Activated CD4-positive, CD25-positive, alpha-beta regulatory T cell treated with anti-CD3 and anti-CD28 coated beads, Interleukin-2, amount 50 U/mL, for 24 hours (primary cell): Measurements from ENCODE around the gene RPL37A.
A peak's percentile ranks its signal among the peaks of the same experiment; 100 is the strongest.

Experiments
- ATAC-seq, 2 donors: fragments of 150-1000 bp; cut with Tn5 transposase; one replicate each; pipeline ENCODE4 v1.10.0; 2021; ENCODE audit warnings: mild to moderate bottlenecking in 1 of 2, moderate library complexity in 1 of 2

Gene RPL37A

DNA sequence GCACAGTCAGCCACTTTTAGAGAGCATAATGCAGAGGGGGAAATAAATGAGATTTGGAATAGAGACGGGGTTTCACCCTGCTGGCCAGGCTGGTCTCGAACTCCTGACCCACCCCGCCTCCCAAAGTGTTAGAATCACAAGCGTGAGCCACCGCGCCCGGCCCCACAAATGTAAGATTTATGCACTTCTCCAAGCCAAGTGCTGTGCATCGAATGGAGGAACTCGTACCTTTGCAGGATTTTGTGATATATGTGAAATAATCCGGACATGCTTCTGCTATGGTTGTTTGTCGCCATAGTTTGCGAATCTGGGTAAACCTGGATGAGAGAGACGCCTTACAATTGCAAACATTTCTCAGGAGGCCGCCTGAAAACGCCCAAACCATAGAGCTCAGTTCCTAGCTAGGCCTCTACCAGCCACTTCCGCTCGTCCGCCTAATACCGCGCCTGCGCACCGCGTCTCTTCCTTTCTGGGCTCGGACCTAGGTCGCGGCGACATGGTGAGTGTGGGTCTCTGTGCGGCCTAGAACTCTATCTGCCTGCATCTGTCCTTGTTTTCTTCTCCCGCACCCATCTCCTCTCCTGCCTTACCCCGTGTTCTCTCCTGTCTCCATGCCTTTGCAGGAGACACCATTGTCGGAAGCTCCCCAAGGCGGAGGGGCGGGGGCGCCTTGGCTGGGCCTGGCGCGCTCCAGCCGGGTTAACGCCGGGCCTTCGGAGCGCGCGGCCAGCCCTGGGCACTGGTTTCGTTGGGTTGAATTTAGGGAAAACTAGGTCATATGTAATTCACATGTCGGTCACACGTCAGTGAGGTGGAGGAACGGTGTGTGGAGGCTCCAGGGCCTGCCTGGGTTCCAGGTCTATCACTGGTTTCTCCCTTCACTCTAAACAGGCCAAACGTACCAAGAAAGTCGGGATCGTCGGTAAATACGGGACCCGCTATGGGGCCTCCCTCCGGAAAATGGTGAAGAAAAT is at the start of gene RPL37A:
RPL37A (plus strand) TSS at position 466 of the 974 bp plus-strand sequence; CDS start at position 497, 31 bp downstream.
- peak; percentile 93 to 97 for ATAC-seq

DNA sequence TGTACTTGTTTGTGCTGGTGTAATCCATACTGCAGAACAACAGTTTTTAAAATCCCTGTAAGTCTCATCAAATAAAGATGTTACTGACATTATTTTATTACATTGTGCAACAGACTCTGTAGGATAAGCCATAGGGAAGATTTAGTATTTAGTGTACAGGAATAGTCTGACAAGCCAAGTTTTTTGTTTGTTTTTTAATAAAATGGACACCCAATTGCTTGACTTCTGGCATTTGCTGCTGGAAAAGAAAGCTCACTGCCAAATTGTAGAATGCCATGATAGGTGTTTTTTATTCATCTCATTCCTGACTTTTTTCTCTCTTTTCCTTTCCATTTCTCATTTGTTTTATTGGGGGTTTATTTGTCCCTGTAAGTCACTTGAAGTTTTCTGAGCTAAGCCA is 48.3 kb upstream of the RPL37A start:
- no peak for ATAC-seq

DNA sequence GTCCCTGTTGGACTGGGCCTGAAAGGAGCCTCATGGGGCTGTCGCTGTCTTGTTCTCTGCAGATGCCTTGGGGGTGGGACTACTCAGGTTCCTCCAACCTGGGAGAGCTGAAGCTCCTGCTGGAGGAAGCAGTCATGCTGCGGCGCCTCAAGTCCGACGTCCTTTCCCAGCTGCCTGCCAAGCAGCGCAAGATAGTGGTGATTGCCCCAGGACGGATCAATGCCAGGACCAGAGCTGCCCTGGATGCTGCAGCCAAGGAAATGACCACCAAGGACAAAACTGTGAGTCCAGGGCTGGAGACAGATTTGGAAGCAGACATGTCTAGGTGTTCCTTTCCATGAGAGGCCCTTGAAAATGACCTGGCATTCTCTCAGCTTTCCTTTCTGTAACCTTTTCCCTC is 47.9 kb upstream of the RPL37A start:
- no peak for ATAC-seq

DNA sequence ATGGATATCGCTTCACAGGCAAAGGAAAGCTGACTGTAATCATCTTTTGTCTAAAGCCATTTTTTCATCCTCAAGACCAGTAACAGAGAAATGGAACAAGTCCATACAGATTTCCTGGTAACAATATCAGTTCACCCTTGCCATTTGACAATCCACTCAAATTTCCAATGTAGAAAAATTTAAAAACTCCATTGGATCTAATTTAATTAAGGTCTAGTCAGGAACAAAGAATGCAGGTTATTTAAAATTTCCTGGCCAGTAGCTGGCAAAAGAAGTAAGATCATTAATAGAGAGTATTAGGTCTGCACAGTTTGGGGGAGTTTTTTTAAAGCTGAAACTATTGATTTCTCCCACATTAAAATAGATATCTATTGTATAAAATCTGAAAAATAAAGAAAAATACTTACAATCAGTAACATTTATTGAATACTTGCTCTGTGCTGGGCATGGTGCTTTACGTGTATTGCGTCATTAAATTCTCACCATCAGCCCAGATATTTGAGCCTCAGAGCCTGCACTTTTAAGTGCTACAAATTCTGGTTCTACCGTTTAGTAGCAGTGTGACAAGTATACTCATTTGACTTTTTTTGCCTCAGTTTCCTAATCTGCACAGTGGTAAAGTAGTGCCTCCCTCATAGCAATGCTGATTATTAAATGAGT is 44.6 kb upstream of the RPL37A start:
- ATAC-seq, result no peak

DNA sequence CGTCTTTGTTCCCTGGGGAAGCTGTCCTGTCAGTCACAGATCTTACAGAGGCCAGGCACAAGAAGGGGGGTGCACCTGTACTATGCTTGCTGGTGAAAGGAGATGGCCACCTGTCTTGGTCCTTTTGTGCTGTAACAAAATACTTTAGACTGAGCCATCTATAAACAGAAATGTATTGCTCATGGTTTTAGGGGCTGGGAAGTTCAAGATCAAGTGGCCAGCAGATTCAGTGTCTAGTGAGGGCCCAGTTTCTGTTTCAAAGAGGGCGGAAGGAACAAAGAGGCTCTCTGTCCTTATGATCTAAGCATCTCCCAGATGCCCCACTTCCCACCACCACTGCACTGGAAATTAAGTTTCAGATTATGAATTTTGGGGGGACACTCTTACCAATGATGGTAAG is 35.5 kb upstream of the RPL37A start:
- no peak for ATAC-seq

DNA sequence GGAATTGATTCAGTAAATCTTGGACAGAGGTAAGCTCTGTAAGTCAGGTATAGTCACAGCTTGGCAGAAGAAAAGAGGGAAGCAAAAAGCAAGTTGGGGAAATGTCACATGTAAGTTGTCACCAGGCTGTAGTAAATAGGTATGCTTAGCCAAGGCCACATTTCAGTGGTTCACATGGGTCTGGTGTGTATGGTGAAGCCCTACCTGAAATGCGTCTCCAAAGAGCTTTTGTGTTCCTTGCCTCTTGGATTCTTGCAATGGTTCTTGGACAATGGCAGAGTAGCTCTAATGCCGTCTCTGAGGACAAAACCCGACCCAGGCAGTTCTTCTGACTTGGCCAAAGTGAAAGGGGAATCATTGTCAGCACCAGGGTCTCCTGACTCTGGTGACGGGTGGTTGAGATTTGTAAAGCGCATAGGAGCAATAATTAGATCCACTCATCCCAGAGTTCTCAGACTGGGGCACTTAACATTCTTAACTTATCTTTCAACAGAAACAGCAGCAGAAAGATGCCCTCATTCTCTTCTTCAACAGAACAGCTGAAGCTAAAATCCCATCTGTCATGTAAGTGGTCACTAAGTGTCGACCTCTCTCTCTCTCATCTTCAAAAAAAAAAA is 34.4 kb upstream of the RPL37A start:
- ATAC-seq, result no peak

DNA sequence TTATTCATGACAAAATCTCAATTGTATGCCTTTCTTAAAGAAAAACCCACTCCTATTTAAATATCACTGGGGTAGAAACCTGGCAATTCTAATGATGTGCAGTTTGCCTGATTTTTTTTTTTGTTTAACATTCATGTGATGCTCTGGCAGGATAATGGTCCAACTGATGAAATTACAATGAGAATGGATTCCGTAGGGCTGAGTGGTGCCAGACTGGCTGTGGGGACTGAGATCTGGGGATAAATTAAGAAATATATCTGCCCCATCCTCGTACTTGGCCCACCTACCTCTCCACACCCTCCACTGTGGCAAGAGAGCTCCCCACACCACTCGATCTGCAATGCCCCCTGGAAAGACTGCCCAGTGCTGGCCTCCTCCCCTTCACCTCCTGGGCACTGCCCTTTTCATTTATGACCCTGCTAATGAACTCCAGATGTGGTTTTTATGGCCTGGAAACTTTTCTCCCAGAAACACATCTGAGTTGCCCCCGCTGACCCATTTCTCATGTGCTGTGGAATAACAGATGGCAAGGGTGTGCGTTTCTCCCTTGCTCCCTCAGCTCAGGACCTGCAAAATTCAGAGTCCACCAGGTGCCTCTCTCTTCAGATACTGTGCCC is 33.0 kb upstream of the RPL37A start:
- no peak for ATAC-seq

DNA sequence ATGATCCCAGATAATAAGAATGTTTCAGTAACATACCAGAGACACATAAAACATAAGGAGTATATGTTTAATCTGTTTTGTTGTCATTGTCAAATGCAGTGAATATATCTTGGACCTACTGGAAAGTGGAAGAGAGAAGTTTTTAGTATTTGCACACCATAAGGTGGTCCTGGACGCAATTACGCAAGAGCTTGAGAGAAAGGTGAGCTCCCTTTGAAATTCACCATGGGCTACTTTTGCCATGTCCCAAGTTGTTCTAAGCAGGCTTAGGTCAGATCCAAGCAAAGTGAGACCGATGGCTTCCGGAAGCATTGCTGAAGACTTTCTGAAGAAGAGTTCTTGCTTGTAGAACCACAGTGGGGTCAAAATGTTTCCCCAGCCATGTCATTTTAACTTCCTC is 30.8 kb upstream of the RPL37A start:
- ATAC-seq, result no peak

DNA sequence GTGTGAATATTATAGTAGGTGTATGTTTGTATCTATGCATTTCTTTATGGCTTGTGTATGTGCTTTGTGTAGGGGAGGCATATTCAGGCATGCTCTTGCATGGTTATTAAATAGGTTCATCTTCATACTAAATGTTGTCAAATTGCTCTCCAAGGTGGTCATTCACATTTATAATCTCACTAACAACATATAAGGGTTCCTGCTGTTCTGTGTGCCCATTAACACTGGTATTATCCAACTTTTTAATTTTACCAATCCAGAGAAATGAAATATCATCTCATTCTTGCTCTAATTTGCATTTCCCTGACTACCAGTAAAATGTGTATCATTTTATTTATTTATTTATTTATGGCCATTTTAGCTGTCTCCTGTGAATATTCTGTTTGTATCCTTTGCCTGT is 29.0 kb upstream of the RPL37A start:
- ATAC-seq, result no peak

DNA sequence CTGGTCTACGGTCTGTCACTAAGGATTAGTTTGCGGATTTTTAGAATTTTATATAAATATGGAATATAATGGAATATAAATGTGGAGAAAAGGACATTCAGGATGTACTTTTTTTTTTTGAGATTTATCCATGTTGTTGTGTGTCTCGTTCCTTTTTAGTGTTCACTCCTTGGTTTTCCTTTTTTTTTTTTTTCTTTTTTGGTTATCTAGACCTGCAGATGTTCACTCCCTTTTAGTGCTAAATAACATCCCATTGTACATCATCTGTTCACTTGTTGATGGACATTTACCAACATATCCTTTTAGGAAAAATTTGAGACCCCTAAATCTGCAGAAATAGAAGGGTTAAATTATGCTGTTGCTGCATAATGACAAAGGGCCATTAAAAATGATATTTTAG is 25.5 kb upstream of the RPL37A start:
- no peak for ATAC-seq

DNA sequence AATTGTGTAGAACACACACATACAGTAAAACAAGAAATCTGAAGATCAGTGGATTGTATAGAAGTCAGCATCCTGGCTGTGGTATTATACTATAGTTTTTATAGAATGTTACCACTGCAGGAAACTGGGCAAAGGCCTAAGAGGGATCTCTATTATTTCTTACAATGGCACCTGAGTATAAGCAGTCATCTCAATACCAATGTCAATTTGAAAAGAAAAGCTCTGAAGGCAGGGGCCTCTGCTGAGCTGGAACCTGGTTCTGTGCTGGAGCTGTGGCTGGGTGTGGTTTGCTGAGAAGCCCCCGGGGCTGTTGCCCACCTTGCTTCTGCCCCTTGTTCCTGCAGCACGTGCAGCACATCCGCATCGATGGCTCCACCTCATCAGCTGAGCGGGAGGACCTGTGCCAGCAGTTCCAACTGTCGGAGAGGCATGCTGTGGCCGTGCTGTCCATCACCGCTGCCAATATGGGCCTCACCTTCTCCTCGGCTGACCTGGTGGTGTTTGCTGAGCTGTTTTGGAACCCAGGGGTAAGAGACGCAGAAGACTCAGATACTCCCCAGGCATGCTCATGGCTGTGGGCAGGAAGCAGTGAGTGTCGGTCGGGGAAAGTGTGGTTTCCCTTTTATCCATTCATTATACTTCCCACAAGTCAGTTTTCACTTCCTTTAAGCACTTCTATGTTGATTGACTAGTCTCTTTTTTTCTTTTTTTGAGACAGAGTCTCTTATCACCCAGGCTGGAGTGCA is 23.5 kb upstream of the RPL37A start:
- peak in 1 of 2 donors; percentile 45 for ATAC-seq

DNA sequence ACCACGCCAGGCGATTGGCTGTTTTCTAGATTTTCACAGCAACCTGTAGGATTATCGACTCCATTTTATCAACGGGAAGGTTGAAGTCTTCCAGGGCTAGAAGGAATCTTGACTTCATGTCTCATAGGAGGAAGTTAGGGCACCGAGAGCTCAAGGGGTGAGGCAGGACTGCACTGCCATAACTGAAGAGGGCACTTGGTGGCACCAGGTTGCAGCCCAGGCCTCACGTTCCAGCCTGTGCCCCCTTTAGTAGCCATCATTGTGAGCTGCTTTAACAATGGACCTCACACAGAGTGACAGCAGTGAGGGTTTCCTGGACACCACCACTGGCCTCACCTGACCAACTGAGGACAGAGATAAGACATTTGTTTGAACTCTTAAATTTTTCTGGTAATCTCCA is 22.9 kb upstream of the RPL37A start:
- ATAC-seq, result no peak

DNA sequence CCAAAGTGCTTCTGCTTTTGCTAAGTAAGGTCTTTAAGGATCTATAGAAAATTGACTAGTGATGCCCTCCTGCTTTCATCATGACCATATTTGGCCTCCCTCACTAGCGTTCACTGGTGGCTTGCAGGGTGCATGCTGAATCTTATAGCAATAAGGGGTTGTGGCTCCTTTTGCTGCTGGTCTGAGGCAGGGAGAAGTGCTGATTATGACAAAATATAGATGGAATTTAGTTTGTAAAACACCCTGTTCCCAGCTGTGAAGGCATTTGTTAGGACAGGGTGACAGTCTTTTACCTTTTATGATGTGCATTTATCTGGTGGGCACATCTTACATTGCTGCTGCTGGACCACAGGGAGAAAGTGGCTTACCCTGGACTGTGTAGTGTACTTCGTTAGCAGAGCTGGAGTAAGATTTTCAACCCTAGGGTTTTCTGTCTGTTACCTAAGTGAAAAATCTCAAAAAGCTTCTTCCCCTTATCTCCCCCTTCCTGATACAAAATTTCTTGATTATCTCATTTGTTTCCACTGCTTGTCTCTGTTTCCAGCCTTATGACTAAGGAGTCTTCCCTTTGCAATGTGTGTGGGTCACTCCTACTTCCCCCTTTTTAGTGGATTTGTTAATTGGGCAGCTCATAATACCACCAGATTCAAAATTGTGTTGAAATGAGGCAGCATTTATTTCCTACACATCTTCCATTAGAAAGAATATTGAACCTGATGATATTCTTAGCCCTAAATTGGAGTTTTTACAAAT is 21.2 kb upstream of the RPL37A start:
- no peak for ATAC-seq

DNA sequence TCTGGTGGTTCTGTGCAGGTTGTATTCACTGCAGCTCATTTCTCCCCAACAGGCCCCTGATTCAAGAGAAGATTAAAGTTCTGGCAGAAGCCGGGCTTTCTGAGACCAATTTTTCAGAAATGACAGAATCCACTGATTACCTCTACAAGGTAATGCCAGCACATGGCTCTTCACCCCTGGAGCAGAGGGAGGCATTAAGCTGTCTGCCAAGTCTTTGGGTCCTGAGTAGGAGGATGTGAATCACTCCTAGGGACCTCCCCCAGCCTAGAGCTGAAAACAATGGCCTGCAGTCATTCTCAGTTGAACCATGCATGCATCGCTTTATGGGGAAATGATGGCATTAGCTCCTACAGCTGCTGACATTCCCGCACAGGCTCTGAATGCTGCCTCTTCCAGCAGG is 20.5 kb upstream of the RPL37A start:
- peak; percentile 51 to 69 for ATAC-seq

DNA sequence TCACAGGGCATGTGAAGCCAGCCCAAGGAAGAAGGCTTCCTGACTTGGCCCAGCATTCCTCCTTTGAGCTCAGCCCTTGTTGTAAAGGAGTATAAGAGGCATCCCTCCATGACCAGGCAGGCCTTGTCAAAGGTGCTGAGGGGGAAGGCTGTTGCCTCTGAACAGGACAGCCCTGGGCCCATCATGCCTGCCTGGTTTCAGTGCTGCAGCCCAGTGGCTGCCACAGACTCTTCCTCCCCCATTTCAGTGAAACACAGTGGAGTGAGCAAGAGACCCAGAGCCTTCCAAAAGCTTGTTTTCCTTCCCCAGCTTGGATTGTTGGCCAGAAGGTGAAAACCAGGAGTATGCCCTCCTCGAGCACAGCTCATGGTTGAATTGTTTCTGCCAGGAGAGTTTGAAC is 19.9 kb upstream of the RPL37A start:
- no peak for ATAC-seq

DNA sequence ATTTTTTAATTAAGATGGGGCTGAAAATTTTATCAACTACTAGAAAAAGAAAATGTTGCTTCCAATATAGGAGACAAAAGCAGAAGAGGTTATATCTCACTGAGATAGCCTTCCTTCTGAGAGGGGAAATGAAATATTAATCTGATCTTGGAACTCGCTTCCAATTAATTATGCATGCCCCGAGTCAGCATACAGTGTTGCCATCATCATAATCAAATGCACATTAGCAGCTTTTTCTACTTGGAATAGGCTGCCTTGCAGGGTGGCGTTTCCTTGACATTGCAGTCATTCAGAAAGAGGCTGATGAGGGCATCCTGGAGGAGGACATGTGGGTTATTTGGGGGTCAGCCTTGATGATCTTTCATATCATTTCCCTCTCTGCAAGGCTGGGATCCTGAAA is 18.4 kb upstream of the RPL37A start:
- ATAC-seq, result no peak

DNA sequence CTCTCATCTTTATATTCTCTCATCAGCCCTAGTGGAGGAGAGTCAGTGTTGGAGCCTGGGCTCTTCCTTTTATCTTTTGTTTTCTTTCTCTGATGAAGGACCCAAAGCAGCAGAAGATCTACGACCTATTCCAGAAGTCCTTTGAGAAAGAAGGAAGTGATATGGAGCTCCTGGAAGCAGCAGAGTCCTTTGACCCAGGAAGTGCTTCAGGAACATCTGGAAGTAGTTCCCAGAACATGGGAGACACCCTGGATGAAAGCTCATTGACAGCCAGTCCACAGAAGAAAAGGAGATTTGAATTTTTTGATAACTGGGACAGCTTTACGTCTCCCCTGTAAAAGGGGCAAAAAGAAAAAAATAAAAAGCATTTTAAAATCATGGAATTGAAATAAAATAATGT is 16.0 kb upstream of the RPL37A start:
- no peak for ATAC-seq

DNA sequence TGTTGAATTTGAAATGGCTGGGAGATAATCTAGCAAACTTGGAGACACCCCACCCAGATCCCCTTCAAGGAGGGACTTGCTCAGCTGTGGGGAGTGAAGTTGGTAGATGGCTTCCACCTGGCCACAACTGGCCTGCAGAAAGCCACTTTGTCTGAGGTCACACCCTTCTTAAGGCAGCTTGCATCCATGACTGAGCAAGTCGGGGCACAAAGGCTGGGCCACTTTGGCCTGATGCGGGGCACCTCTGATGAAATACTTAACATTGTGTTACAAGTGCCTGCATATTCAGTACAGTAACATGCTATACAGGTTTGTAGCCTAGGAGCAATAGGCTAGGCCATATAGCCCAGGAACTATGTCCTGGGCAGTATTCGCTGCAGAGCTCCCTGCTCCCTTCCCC is 13.4 kb upstream of the RPL37A start:
- no peak for ATAC-seq

DNA sequence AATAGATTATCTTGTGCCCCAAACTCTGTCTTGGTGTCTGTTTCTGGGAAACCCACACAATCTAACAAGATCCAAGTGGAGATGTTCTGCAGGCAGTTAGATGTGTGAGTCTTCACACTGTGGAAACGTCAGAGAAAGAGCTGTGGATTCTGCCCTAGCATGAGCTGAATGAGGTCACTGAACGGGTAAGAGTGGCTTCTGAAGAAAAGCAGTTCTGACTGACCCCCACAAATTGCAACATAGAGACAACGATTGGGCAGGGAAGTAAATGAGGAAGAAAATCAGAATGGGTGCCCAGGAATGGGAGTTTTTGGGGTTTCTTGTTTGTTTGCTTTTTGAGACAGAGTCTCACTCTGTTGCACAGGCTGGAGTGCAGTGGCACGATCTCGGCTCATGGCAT is 12.9 kb upstream of the RPL37A start:
- no peak for ATAC-seq

DNA sequence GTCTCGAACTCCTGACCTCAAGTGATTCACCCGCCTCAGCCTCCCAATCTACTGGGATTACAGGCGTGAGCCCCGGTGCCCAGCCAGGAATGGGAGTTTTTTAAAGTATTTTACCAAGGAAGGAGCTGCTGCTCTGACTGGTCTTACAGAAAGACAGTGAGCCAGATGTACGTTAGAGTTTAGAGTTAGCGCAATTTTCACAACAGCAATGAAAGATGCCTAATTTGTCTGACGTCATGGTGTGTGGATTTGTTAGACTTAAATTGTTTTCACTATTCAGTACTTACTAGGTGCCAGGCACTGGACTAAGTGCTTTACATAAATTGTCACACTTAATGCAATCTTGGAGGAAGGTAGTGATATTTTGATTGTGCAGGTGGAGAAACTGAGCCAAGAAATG is 12.4 kb upstream of the RPL37A start:
- no peak for ATAC-seq

DNA sequence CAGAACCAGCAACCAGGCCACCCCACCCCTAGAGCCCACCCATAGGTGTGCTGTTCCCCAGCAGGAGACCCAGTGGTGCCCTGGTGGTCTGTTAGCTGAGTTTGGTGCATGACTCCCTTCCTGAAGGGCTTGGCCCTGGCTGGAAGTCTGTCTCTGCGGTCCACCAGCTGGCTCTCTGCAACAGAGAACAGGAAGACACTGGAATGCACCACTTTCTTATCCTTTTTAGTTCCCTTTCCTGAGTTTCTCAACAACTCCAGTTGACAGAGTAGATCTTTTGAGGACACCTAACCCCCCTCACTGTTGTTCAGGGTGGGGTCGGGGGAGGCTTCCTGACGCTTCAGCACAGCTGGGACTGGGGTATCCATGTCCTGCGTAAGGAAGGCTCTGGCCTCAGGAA is 11.9 kb upstream of the RPL37A start:
- no peak for ATAC-seq

DNA sequence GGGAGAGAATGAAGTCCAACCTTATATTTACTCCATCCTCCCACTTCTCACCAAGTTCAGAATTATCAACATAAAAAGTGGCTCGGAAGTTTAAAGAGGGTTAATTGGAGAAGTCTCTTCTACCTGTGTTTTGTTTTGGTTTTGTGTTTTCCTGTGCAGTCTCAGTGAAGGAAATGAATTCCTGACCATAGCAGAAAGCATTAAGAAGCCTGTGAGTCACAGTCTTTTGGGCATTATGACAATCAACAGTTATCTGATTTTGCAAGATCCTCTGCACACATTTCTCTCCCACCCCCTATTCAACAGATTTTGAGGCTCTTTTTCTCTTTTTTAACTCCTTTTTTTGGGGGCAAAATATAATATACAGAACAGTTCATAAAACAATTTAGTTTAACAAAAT is 8.6 kb upstream of the RPL37A start:
- ATAC-seq, result no peak
